Measurements from ENCODE around the gene MYO3B.
"Not testable (repeated sequence)": the region's sequence is repeated elsewhere in the genome, so short reads cannot be mapped to it uniquely, and the experiment has no call there.

MYO3B gene

DNA sequence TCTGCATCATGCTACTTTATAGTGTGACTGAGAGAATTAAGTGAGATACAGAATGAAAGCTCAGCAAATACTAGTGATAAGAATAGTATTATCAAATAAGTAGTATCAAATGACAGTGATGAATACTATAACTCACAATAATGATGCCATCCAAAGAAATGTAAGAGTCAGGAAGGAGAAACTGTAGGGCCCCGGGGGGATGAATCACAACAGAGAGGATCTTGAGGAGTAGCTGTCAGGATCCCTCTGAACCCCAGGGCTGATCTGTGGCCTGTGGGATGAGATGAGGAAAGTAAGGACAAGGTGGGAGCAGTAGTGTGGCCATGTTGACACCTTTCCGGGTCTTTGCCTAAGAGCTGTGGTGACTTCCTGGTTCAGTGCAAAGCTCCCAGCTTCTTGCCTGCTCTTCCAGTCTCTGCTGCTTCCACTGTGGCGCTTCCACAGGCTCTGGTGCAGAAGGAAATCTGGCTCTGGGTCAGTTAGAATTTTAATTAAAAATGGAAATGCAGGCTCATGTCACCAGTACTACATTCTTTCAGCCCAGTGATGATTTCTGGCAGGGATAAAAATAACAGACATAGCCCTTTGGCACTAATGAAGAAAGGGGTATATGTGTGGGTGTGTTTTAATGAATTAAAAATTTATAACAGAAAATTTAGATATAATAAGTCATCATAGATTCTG, 166.9 kb downstream of the MYO3B start:
- no peak for DNase-seq

- no peak for DNase-seq
These were observed 167.7 kb downstream of the MYO3B start for GRCh38 chr2:170345607-170346006.

DNA sequence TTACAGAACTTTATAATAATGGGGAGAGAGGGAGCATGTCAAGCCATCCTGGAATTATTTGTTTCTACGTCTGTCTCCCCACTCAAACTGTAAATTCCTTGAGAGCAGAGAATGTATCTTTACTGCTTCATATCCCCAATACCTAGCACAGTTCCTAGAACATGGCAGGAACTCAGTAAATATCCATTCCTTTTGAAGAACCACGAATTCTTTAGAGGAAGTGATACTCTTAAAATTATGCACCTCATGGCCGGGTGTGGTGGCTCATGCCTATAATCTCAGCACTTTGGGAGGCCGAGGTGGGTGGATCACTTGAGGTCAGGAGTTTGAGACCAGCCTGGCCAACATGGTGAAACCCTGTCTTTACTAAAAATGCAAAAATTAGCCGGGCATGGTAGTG, 171.3 kb downstream of the MYO3B start:
- DNase-seq = not testable (repeated sequence)

GRCh38 chr2:170350929-170351826, 173.2 kb downstream of the MYO3B start:
- no peak for DNase-seq

GRCh38 chr2:170353723-170354122, 175.8 kb downstream of the MYO3B start:
- no peak for DNase-seq

- no peak for DNase-seq
These were observed 176.4 kb downstream of the MYO3B start for GRCh38 chr2:170354388-170354787.

- no peak for DNase-seq
These were observed 177.2 kb downstream of the MYO3B start for GRCh38 chr2:170354855-170355780.

GRCh38 chr2:170359466-170359865, 181.5 kb downstream of the MYO3B start:
- DNase-seq = no peak

- DNase-seq = no peak
These were observed 182.7 kb downstream of the MYO3B start for GRCh38 chr2:170360546-170361089.

DNA sequence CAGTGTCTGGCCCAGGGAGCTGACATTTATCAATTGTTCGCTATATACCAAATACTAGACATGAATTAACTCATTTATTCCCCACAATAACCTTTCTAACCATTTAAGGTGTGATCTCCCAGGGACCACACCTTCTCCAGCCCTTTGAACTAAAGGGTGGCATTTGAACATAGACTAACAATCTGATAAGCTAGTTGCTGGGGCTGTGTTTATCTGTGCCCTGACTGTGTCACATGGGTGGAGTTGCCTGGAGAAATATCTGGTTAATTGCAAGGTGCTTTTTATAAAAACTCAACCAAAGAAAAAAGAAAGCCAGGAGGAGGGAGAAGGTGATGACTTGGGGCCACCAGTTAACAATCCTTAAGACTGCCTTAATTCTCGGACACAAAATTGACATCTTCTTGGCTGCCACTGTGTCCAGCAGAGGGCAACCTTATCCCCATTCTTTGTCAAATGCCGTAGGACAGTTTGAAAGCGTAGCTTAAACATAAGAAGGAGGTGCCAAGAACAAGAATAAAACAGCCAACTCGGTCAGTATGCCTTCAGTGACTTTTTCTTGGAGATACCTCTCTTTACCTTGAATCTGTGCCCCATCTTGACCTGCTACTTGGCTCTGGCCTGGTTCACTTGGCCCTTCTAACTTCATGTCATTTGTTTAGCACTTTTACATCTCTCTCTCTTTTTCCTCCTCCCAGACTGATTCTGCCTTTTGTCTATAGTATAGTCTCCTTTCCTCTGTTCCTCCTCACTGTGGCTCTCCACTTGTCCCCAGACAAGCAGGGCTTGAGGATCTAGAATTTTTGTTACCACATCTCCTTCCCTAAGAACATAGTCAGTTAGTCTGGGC, 183.4 kb downstream of the MYO3B start:
- DNase-seq = peak; percentile 76

DNA sequence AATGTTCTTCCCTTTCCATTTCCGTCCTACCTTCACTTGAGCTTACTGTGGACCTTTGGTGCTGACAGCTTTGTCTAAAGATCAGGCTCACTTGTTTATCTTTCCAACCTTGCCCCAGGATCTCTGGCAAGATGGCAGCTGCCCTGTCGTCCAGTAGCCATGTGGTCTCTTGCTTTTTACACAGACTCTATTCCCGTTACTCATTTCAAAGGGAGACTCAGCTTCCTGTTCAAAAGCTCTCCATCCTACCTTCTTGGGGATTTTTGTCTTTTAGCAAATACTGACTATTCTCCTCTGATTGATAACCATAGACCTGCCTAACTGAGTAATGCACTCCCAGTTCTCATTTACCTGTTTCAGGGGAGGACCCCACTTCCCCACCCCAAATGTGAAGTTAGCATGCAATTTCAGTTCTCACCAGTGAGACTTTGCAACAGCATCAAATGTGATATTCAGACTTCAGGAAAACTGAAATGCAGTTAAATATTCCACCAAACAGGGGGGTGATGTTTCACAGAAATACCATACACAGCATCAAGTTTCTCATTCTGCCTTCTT, 184.4 kb downstream of the MYO3B start:
- no peak for DNase-seq

GRCh38 chr2:170362871-170363631, 185.1 kb downstream of the MYO3B start:
- no peak for DNase-seq

- DNase-seq = no peak
These were observed 187.1 kb downstream of the MYO3B start for GRCh38 chr2:170365003-170365402.

DNA sequence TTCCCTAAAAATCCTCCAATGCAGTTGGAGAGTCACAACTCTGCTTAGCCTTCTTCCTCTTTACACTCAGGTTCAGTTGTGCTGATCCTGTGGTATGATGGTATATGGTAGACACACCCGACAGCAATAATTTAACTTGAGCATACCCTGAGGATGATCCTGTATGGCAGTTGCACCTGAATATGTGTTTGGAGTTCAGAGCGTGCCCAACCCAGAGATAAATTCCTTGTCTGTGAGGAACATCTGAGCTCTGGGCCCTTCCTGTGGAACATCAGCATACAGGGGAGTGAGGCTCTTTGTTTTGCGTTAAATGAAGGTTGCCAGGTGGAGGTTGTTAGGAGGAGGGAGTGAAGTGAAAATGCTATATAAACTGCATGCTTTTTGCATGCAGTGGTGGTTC, 187.7 kb downstream of the MYO3B start:
- DNase-seq = no peak

DNA sequence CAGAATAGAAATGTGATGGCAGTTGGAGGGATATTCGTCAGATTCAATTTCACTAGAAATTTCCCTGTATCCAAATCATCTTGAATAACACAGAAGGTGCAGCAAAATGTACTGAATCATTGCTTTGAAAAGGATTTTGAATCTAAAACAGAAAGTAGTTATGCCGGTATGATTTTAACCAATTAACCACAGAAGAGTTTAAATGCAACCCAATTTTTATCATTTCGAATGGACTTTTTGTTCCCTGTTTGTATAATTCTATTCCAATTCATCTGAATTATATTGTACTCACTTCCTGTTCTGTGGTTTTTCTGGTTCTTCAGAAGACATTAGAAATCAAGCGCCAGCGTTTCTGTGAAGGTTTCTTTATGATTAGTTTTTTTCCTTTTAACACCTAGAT, 190.4 kb downstream of the MYO3B start:
- DNase-seq = no peak

DNA sequence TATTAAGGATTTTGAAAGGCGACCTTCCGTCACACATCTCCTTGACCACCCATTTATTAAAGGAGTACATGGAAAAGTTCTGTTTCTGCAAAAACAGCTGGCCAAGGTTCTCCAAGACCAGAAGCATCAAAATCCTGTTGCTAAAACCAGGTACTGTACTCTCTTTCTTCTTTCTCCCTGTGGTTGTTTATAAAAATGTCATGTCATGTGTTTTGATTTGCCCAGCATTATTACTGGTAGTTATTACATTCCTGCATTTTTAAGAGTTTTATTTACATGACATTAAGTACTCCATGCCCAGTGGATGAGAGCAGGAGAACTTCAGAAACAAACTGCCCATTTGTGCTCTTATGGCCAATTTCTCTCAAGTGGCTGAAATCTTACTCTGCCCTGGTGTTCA, 191.3 kb downstream of the MYO3B start:
- DNase-seq = no peak

DNA sequence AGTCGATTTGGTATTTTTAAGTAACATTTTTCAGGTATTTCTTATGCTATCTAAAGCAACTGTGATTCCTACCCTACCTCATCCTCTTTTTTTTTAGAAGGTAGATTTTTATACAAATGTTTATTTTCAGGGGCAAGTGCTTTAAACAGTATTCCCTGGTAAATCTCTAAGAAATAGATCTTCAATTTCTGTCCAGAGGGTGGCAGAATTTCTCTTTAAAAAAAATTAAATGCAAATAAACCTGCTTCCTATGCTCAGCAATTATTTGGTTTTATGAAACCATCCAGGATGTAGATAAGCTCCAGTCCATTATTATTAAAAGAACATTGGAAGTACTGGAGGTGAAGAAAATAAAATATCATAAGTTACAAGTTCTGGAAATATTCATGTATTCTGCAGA, 191.9 kb downstream of the MYO3B start:
- DNase-seq = no peak

DNA sequence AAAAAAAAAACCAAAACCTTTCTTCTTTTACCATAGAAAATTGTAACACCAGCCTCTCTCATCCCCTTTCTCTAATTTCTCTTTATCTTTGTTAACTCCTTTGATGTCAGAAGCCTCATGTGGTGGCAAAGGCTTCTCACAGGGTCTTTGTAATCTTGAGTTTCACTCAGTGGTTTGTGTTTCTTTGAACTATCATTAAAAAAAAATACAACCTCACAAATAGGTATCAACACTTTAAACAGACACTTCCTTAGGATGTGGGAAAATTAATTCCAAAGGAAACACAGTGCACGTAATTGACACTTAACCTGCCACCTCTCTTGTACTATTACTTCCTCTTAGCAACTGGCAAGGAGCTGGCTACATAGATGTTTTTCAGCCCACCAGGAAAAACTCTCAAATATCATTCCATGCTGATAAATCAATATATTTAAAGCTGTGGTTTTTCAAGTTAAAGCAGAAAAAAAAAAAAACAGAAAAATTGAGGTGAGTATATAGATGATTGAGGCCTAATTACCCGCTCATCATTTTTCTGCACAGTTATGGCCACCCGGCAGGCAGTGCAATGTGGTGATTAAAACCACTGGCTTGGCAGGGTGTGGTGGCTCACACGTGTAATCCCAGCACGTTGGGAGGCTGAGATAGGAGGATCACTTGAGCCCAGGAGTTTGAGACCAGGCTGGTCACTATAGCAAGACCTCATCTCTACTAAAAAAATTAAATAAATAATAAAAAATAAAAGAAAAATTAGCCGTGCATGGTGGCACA, 193.5 kb downstream of the MYO3B start:
- no peak for DNase-seq

GRCh38 chr2:170375192-170375591, 197.2 kb downstream of the MYO3B start:
- no peak for DNase-seq

Data from activated effector memory CD4-positive, alpha-beta T cell treated with anti-CD3 and anti-CD28 coated beads, Interleukin-2, amount 50 U/mL, for 16 hours (primary cell).